HG02885 (cell line): Measurements from ENCODE around the gene HNRNPUL2.
A peak's percentile ranks its signal among the peaks of the same experiment; 100 is the strongest.
"Not testable (repeated sequence)": the region's sequence is repeated elsewhere in the genome, so short reads cannot be mapped to it uniquely, and the experiment has no call there.

Source experiments
- ATAC-seq: cut with Tn5 transposase; IDR thresholded peaks from one replicate; pipeline ENCODE4 v1.9.1; 2021; ENCODE audit warnings: mild to moderate bottlenecking; ENCODE audit not compliant: unreplicated experiment, poor library complexity

HNRNPUL2 gene

GRCh38 chr11:62706850-62707247 lies 20.4 kb downstream of the HNRNPUL2 start:
- no peak for ATAC-seq

- ATAC-seq = peak; percentile 71
These were observed 21.1 kb downstream of the HNRNPUL2 start for GRCh38 chr11:62705880-62706849.

GRCh38 chr11:62705413-62705812 lies 21.8 kb downstream of the HNRNPUL2 start:
- no peak for ATAC-seq

- not testable (repeated sequence) for ATAC-seq
These were observed 23.3 kb downstream of the HNRNPUL2 start for GRCh38 chr11:62703921-62704320.

- no peak for ATAC-seq
These were observed 25.0 kb downstream of the HNRNPUL2 start for GRCh38 chr11:62702246-62702645.

GRCh38 chr11:62694455-62695167 lies 32.6 kb downstream of the HNRNPUL2 start:
- ATAC-seq = no peak

- ATAC-seq = not testable (repeated sequence)
These were observed 33.6 kb downstream of the HNRNPUL2 start for GRCh38 chr11:62693624-62694023.

- no peak for ATAC-seq
These were observed 37.7 kb downstream of the HNRNPUL2 start, which contains the start of gene LRRN4CL for GRCh38 chr11:62689421-62690183. Gene LRRN4CL, minus strand, starts transcription at chr11:62689530. Its CDS starts 1,022 bp downstream, at chr11:62688508.

- no peak for ATAC-seq
These were observed 38.8 kb downstream of the HNRNPUL2 start for GRCh38 chr11:62688491-62688890.

- no peak for ATAC-seq
These were observed 39.5 kb downstream of the HNRNPUL2 start for GRCh38 chr11:62687508-62688396.

GRCh38 chr11:62682518-62682917 lies 44.7 kb downstream of the HNRNPUL2 start:
- ATAC-seq = no peak

- ATAC-seq = peak; percentile 72
These were observed 46.4 kb downstream of the HNRNPUL2 start for GRCh38 chr11:62680825-62681240.

GRCh38 chr11:62678770-62679696 lies 48.2 kb downstream of the HNRNPUL2 start, which contains the start of gene UBXN1:
Gene UBXN1, minus strand, starts transcription at chr11:62679073. Its CDS starts 150 bp downstream, at chr11:62678923.
- peak; percentile 73 for ATAC-seq

GRCh38 chr11:62678433-62678769 lies 48.9 kb downstream of the HNRNPUL2 start:
- ATAC-seq = no peak

- ATAC-seq = no peak
These were observed 49.5 kb downstream of the HNRNPUL2 start for GRCh38 chr11:62677714-62678113.

GRCh38 chr11:62677156-62677555 lies 50.1 kb downstream of the HNRNPUL2 start:
- no peak for ATAC-seq

GRCh38 chr11:62676698-62677097 lies 50.6 kb downstream of the HNRNPUL2 start:
- ATAC-seq = no peak

GRCh38 chr11:62675415-62675814 lies 51.8 kb downstream of the HNRNPUL2 start:
- not testable (repeated sequence) for ATAC-seq
